ENCODE results near the gene NID2.

The NID2 gene

GRCh38 chr14:52079239-52079959, 10.5 kb upstream of the NID2 start:
- peak; percentile 23 for DNase-seq

GRCh38 chr14:52078721-52079120, 9.9 kb upstream of the NID2 start:
- DNase-seq = no peak

GRCh38 chr14:52078095-52078531, 9.3 kb upstream of the NID2 start:
- no peak for DNase-seq

- DNase-seq = no peak
Measured at GRCh38 chr14:52077256-52077979, 8.6 kb upstream of the NID2 start.

GRCh38 chr14:52076334-52076733, 7.5 kb upstream of the NID2 start:
- no peak for DNase-seq

GRCh38 chr14:52075371-52075770, 6.5 kb upstream of the NID2 start:
- DNase-seq = no peak

- peak; percentile 4 for DNase-seq
Measured at GRCh38 chr14:52073251-52073650, 4.4 kb upstream of the NID2 start.

- no peak for DNase-seq
Measured at GRCh38 chr14:52072266-52072780, 3.5 kb upstream of the NID2 start.

- peak; percentile 44 for DNase-seq
Measured at GRCh38 chr14:52071675-52072074, 2.8 kb upstream of the NID2 start.

GRCh38 chr14:52070051-52070431, 1.2 kb upstream of the NID2 start:
- no peak for DNase-seq

- DNase-seq = peak; percentile 12
Measured at GRCh38 chr14:52069307-52070050, 620 bp upstream of the NID2 start.

- peak; percentile 38 for DNase-seq
Measured at GRCh38 chr14:52067873-52068614, 815 bp downstream of the NID2 start.

- no peak for DNase-seq
Measured at GRCh38 chr14:52064174-52064573, 4.7 kb downstream of the NID2 start.

GRCh38 chr14:52063052-52063462, 5.8 kb downstream of the NID2 start:
- no peak for DNase-seq

GRCh38 chr14:52061890-52062289, 7.0 kb downstream of the NID2 start:
- DNase-seq = no peak

- no peak for DNase-seq
Measured at GRCh38 chr14:52061390-52061789, 7.5 kb downstream of the NID2 start.

GRCh38 chr14:52060080-52060479, 8.8 kb downstream of the NID2 start:
- peak; percentile 10 for DNase-seq

- DNase-seq = no peak
Measured at GRCh38 chr14:52059649-52060048, 9.2 kb downstream of the NID2 start.

GRCh38 chr14:52058341-52058740, 10.5 kb downstream of the NID2 start:
- no peak for DNase-seq

GRCh38 chr14:52055167-52055566, 13.7 kb downstream of the NID2 start:
- DNase-seq = no peak

GRCh38 chr14:52054678-52055077, 14.2 kb downstream of the NID2 start:
- DNase-seq = no peak

GRCh38 chr14:52053044-52053443, 15.8 kb downstream of the NID2 start:
- DNase-seq = no peak
